Activated CD4-positive, alpha-beta T cell treated with anti-CD3 and anti-CD28 coated beads for 36 hours (primary cell): ENCODE results near the gene NATD1. TPM values are rescaled to one million over a fixed set of nuclear protein-coding genes. Genes with fewer than 3 reads are reported as not detected.
A peak's percentile ranks its signal among the peaks of the same experiment; 100 is the strongest.

Experiments
- ATAC-seq: fragments of 200-7000 bp; cut with Tn5 transposase; one replicate; pipeline ENCODE4 v1.10.0; 2021; ENCODE audit warnings: mild to moderate bottlenecking, moderate library complexity
- CTCF ChIA-PET: fragments of 350-600 bp; sonication (Branson Sonifier 250); formaldehyde crosslinking; loops from one replicate; lab custom pipeline; 2021; ENCODE audit warnings: antibody characterized with exemption; lab: Charles Lee
- POLR2A ChIA-PET: fragments of 350-600 bp; sonication (Branson Sonifier 250); formaldehyde crosslinking; loops from one replicate; lab custom pipeline; 2021; ENCODE audit warnings: antibody characterized with exemption, inconsistent platforms; lab: Charles Lee
- DNase-seq: peaks from one replicate; pipeline ENCODE4 v3.0.0-alpha.2; 2020
- H3K27ac Mint-ChIP-seq: one replicate; pipeline ENCODE4 v1.8.0; 2021; ENCODE audit warnings: mixed read lengths
- H3K27me3 Mint-ChIP-seq: one replicate; pipeline ENCODE4 v1.8.0; 2021; ENCODE audit warnings: mixed read lengths
- H3K36me3 Mint-ChIP-seq: one replicate; pipeline ENCODE4 v1.8.0; 2021; ENCODE audit warnings: low read depth, mixed read lengths
- H3K4me1 Mint-ChIP-seq: one replicate; pipeline ENCODE4 v1.8.0; 2021; ENCODE audit warnings: mixed read lengths
- H3K4me3 Mint-ChIP-seq: one replicate; pipeline ENCODE4 v1.8.0; 2021; ENCODE audit warnings: mild to moderate bottlenecking, moderate library complexity, mixed read lengths
- H3K9me3 Mint-ChIP-seq: one replicate; pipeline ENCODE4 v1.8.0; 2021; ENCODE audit warnings: low read depth, mixed read lengths
- intact Hi-C, 2 experiments: fragments of 100-400 bp; cut with DNase I in 1 of 2; cut with micrococcal nuclease in 1 of 2; formaldehyde crosslinking; loops; one replicate each; pipeline versions ENCODE4 v1.14.2 to v1.15.1; 2022 to 2024; cut with DNase I, micrococcal nuclease
- total RNA-seq, 2 experiments: library from RNA; stranded (reverse); gene quantifications; one replicate each; pipeline ENCODE4 v1.2.3, GENCODE V29; 2021

Gene NATD1
- total RNA-seq, 2 experiments from 2014 or later = 1.5 to 1.7 TPM

DNA sequence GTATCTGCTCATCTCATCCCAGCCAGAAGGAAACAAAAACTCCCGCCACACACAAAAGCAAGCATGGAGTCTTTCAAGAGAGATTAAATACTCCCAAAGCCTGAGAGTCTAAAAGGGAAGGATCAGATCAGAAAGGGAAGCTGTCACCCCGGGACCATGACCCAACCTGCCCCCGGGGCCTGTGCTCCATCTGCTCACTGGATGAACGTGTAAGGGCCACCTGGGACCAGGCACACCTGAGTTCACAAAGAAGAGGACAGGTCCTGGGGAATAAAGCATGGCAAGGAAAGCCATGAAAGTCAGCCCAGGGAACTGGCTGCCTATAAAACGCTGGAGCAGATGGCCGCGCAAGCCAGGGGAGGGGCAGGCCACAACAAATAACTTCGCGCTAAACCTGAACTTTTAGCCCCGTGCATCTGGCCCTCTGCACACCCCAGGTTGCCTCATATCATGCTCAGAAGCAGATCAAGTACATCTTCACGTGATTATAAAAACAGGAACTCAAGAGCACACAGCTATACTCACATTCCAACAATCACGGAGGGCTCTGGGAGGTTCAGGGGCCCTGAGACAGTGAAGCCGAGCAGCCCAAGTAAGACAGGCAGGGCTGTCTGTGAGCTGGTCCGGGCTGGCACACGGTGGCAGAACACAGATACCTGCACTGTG, 42.7 kb downstream of the NATD1 start:
- Mint-ChIP-seq H3K36me3 (peaks cover 25% of the 10 kb centered on the region), H3K9me3 (no peaks in the 10 kb centered on the region), H3K27ac (no peak overlapping the region), H3K27me3 (no peaks in the 10 kb centered on the region), H3K4me1 (peaks cover 53% of the 10 kb centered on the region), H3K4me3 (no peak overlapping the region)
- DNase-seq (no peak), ATAC-seq (no peak)
- CTCF ChIA-PET = interaction anchor here (0.5 to 1.1 kb wide), 2 partner anchors 109 to 217 kb away, joined by 3 to 7 read pairs; no protein-coding TSS in a partner anchor
- POLR2A ChIA-PET = interaction anchor here (1.1 kb wide), 1 partner anchor 111 kb away, joined by 4 read pairs; no protein-coding TSS in a partner anchor
- intact Hi-C loops = loop anchor here (5.0 kb wide), 3 partner anchors 43 to 247 kb away; no protein-coding TSS in a partner anchor

DNA sequence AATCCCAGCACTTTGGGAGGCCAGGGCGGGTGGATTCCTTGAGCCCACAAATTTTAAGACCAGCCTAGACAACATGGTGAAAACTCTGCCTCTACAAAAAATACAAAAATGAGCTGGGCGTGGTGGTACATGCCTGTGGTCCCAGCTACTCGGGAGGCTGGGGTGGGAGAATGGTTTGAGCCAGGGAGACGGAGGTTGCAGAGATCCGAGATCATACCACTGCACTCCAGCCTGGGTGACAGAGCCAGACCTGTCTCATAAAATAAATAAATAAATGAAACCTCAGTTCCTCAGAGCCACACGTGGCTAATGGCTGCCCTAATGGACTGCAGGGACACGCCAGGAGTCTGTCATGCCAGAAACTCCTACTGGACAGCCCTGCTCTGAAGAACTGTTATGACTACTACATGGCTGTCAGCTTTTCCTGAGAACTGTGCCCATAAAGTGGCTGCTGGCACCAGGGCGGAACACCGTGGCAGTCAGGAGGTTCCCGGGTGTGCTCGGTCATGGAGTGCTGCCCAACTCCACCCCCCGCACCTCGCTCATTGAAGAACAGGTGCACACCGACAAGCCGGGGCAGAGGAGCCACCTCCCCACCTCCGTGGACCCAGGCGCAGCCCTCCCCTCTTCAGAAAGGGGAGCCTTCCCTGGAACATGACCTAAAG, 43.6 kb downstream of the NATD1 start:
- H3K4me1 Mint-ChIP-seq = peaks cover 53% of the 10 kb centered on the region
- no peak overlapping the region for H3K27ac Mint-ChIP-seq
- no peak for DNase-seq
- intact Hi-C loops = loop anchor here (5.0 kb wide), 3 partner anchors 42 to 248 kb away; no protein-coding TSS in a partner anchor
- POLR2A ChIA-PET = no interaction called here
- no peak for ATAC-seq
- H3K27me3 Mint-ChIP-seq = no peaks in the 10 kb centered on the region
- CTCF ChIA-PET = no interaction called here
- no peak overlapping the region for H3K4me3 Mint-ChIP-seq
- H3K36me3 Mint-ChIP-seq = peaks cover 23% of the 10 kb centered on the region
- no peaks in the 10 kb centered on the region for H3K9me3 Mint-ChIP-seq

DNA sequence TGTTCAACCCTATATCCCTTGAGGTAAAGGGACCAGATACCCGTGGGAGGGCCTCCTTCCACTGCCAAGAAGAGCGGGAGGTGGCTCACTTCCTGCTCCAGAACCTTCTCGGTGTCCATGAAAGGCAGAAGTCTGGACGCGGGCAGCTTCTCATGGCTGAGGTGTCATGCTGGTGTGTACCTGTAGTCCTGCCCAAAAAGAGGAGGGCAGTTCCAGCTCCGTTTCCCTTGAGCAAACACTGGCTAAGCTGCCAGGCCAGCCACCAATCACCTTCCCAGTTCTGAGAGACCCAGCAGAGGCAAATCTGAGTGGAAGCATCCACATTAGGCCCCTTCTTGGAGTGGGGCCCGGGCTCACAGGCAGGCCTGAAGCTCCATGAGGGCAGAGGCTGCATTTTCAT, 44.9 kb downstream of the NATD1 start:
- peaks cover 23% of the 10 kb centered on the region for H3K36me3 Mint-ChIP-seq
- H3K27ac Mint-ChIP-seq = no peak overlapping the region
- peaks cover 52% of the 10 kb centered on the region for H3K4me1 Mint-ChIP-seq
- intact Hi-C loops = no loop called here
- CTCF ChIA-PET = interaction anchor here (0.9 to 1.1 kb wide), 2 partner anchors 23 to 39 kb away, joined by 3 to 5 read pairs; no protein-coding TSS in a partner anchor
- ATAC-seq (no peak), DNase-seq (no peak)
- POLR2A ChIA-PET = no interaction called here
- H3K27me3 Mint-ChIP-seq = no peaks in the 10 kb centered on the region
- no peaks in the 10 kb centered on the region for H3K9me3 Mint-ChIP-seq
- no peak overlapping the region for H3K4me3 Mint-ChIP-seq

DNA sequence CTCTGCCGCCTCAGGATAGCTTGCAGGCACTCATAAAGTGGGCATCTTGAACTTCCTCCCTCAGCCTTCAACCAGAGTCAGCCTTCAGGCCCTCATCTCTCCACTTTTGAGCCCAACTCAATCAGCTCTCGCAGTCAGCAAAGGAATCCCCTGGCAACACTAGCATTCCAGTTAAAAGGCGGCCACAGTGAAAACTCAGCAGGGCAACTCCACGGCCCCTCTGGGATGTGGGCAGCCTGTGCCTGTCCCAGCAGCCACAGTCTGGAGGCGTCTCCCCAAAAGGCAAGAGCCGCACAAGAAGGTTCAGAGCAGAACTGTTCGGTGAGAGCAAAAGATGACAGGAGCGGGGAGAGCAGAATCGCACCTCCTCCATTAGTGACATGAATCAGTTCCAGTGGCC, 48.3 kb downstream of the NATD1 start:
- ChIA-PET CTCF (no interaction called here), POLR2A (no interaction called here)
- ATAC-seq = no peak
- Mint-ChIP-seq H3K27ac (no peak overlapping the region), H3K27me3 (no peaks in the 10 kb centered on the region), H3K9me3 (no peaks in the 10 kb centered on the region), H3K4me1 (peaks cover 32% of the 10 kb centered on the region), H3K4me3 (no peak overlapping the region), H3K36me3 (peaks cover 15% of the 10 kb centered on the region)
- intact Hi-C loops = no loop called here
- DNase-seq = no peak

DNA sequence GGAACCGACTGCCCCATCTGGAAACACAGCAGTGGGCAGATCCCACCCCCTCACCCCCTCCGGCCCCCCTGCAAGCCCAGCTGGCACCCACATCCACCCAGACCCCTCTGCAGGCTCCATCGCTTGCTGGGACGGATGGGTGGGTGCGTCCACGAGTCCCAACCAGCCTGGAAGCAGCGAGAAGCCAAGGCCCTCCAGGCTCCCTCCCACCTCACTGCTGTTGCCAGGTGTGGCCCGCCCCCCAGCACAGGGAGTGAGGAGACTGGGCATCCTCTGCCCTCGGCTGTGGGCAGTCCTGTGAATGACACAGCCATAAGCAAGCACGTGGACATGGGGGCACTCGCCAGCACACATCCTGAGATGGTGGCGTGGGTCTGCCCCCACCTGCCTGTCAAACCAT, 50.7 kb downstream of the NATD1 start:
- CTCF ChIA-PET = no interaction called here

DNA sequence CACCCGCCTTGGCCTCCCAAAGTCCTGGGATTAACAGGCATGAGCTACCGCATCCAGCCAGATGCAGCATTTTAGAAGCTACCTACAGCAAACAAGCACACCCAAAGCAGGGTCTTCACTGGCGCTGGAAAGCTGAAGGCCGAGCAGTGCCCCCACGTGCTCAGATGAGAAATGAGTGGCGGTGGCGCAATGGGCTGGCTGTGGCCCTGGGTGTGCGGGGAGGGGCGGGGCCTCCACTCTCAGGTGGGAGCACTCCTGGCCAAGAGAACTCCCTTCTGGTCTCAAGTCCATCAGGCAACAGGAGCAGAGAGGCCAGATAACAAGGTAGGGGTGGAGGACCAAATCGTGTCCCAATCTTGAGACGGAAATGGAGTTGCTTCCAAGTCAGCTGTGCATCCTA, 51.3 kb downstream of the NATD1 start:
- Mint-ChIP-seq H3K4me3 (no peak overlapping the region), H3K36me3 (peaks cover 23% of the 10 kb centered on the region), H3K27ac (no peak overlapping the region), H3K4me1 (peaks cover 26% of the 10 kb centered on the region), H3K9me3 (no peaks in the 10 kb centered on the region), H3K27me3 (no peaks in the 10 kb centered on the region)
- intact Hi-C loops = no loop called here
- DNase-seq (no peak), ATAC-seq (no peak)
- ChIA-PET POLR2A (no interaction called here), CTCF (interaction anchor here (0.9 kb wide), 1 partner anchor 15 kb away, joined by 4 read pairs; no protein-coding TSS in a partner anchor)

More for the DNA sequence above, 50.7 kb downstream of the NATD1 start:
- ATAC-seq = no peak
- intact Hi-C loops = no loop called here
- peaks cover 27% of the 10 kb centered on the region for H3K4me1 Mint-ChIP-seq
- DNase-seq = no peak
- H3K27me3 Mint-ChIP-seq = no peaks in the 10 kb centered on the region
- no peak overlapping the region for H3K27ac Mint-ChIP-seq
- H3K4me3 Mint-ChIP-seq = no peak overlapping the region
- POLR2A ChIA-PET = no interaction called here
- peaks cover 20% of the 10 kb centered on the region for H3K36me3 Mint-ChIP-seq
- no peaks in the 10 kb centered on the region for H3K9me3 Mint-ChIP-seq

DNA sequence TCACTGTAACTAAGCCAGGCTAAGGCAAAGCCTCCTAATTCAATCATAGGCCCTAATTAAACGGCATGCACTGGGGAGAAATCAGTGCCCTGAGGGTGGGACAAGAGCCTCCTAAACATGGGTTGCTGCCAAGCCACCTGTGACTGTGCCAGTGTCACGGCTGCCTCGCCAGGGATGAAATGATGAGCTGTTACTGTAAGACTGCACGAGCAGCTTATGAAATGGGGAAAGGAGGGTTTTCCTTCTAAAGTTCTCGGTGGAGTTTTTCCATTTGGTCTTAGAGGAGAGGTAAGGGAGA, 52.0 kb downstream of the NATD1 start:
- Mint-ChIP-seq H3K4me1 (peaks cover 22% of the 10 kb centered on the region), H3K4me3 (no peak overlapping the region), H3K9me3 (no peaks in the 10 kb centered on the region), H3K27ac (peak overlapping the region; percentile 10), H3K27me3 (no peaks in the 10 kb centered on the region), H3K36me3 (peaks cover 25% of the 10 kb centered on the region)
- DNase-seq (no peak), ATAC-seq (no peak)
- intact Hi-C loops = no loop called here
- ChIA-PET CTCF (interaction anchor here (0.9 kb wide), 1 partner anchor 15 kb away, joined by 4 read pairs; no protein-coding TSS in a partner anchor), POLR2A (no interaction called here)

DNA sequence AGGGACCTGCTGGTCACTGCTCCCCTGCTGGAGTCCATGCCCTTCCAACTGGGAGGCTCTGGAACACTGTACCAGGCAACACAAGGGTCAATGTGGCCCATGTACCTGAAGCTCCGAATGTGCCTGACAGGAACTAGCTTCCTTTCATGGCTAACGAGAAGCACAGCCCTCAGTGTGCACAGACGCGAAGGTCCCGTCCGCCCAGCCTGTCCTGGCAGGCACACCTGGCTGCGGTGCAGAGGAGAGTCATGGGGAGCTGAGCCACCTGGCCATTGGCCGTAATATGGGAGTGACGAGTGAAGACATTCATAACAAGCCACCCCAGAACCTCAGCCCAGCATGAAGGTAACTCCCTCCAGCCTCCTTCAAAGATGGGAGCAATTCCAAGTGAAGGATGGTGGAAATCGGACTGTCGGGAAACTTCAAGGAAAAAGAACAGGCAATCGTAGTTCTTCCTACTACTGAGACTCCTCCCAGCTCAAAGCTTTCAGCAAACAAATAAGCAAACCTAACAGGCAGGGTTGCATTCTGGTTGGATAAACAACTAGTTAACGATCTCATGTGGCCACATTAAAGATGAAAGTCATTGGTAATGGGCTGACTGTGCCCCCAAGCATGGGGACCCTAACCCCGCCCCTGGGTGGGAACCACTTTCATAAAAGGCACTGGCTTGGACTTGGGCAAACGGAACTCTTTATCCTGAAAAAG, 52.5 kb downstream of the NATD1 start:
- CTCF ChIA-PET = interaction anchor here (0.9 kb wide), 1 partner anchor 14 kb away, joined by 4 read pairs; no protein-coding TSS in a partner anchor
- no peaks in the 10 kb centered on the region for H3K27me3 Mint-ChIP-seq
- intact Hi-C loops = no loop called here

DNA sequence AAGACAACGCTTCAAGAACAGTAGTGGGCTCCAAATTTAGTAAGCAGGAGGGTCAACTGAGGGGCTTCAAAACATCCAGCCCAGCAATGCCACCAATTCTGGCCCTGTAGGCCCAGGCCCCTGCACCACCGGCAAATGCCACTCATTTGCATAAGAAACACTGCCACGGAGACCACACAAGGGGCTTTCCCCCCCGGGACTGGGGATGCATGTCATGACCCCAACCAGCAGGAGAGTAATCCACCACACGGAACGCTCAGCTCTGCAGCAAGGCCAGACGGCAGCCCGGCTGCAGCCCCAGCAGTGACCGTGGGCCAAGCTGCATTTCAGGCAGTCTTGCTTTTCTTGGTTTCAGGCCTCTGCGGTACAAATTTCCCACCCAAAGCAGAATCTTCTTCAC, 53.4 kb downstream of the NATD1 start:
- CTCF ChIA-PET = no interaction called here
- H3K36me3 Mint-ChIP-seq = peaks cover 25% of the 10 kb centered on the region
- no peak for DNase-seq
- peaks cover 14% of the 10 kb centered on the region for H3K4me1 Mint-ChIP-seq
- H3K27me3 Mint-ChIP-seq = no peaks in the 10 kb centered on the region
- no peaks in the 10 kb centered on the region for H3K9me3 Mint-ChIP-seq
- POLR2A ChIA-PET = no interaction called here
- H3K4me3 Mint-ChIP-seq = no peak overlapping the region
- intact Hi-C loops = no loop called here
- ATAC-seq = no peak
- no peak overlapping the region for H3K27ac Mint-ChIP-seq

More for the DNA sequence above, 52.5 kb downstream of the NATD1 start:
- Mint-ChIP-seq H3K36me3 (peaks cover 25% of the 10 kb centered on the region), H3K9me3 (no peaks in the 10 kb centered on the region), H3K27ac (no peak overlapping the region), H3K4me3 (no peak overlapping the region), H3K4me1 (peaks cover 22% of the 10 kb centered on the region)
- POLR2A ChIA-PET = no interaction called here
- ATAC-seq (no peak), DNase-seq (no peak)

DNA sequence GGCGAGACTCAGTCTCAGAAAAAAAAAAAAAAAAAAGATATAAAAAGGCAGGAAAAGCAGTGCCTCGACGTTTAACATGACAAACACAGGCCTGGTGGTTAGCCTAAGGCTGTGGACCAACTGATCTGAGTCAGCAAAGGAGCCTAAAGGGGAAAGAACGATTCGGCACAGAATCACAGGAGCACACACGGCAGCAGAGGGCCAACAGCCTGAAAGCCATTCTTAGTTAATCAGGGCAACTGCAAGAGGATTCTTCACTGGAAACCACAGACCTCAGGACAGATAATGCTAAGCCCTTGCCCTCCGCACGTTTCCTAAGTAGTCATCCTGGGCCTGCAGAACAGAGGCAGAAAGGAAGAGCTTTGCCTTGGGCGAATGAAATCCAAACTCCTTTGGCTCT, 53.9 kb downstream of the NATD1 start:
- CTCF ChIA-PET = no interaction called here
- Mint-ChIP-seq H3K4me1 (peaks cover 12% of the 10 kb centered on the region), H3K4me3 (no peak overlapping the region), H3K36me3 (peaks cover 25% of the 10 kb centered on the region), H3K9me3 (no peaks in the 10 kb centered on the region), H3K27ac (no peak overlapping the region), H3K27me3 (no peaks in the 10 kb centered on the region)
- intact Hi-C loops = no loop called here
- no peak for ATAC-seq
- DNase-seq = no peak
- POLR2A ChIA-PET = no interaction called here

DNA sequence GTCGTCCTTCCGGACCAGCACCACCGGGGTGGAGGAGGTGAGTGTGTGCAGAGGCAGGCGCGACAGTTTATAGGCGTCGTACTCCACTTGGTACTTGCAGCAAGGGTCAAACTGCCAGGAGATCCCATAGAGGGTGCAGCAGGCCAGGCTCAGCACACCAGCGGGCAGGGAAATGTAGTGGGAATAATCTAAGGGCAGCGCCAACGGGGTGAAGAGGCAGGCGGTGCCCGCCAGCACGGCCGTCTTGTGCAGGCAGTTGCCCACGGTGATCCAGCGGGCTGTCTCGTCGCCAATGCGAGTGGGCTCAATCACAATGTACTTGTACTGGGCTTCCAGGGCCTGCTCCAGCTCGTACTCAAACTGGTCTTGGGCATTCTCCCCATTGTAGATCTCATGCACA, 54.8 kb downstream of the NATD1 start:
- intact Hi-C loops = no loop called here
- no peak for ATAC-seq
- POLR2A ChIA-PET = no interaction called here
- Mint-ChIP-seq H3K27ac (no peak overlapping the region), H3K36me3 (peaks cover 28% of the 10 kb centered on the region), H3K4me1 (peaks cover 12% of the 10 kb centered on the region), H3K9me3 (no peaks in the 10 kb centered on the region), H3K27me3 (no peaks in the 10 kb centered on the region), H3K4me3 (no peak overlapping the region)
- CTCF ChIA-PET = no interaction called here
- DNase-seq = no peak
